IMR-90 (cell line): Measurements from ENCODE around the gene CD44. TPM values are rescaled to one million over a fixed set of nuclear protein-coding genes. Genes with fewer than 3 reads are reported as not detected.

ENCODE experiments used
- ATAC-seq: fragments of 200-7000 bp; cut with Tn5 transposase; 2 replicates; pipeline ENCODE4 v1.9.1; 2020; ENCODE audit warnings: low read depth, mild to moderate bottlenecking, moderate library complexity
- BruUV-seq: library from RNA; stranded (reverse); fragments of 400-500 nt; replicated peaks from 2 replicates; lab custom pipeline; 2021; lab: Mats Ljungman, UMichigan
- CTCF ChIA-PET: fragments of 300-600 bp; formaldehyde crosslinking; extraction: SDS; loops from one replicate; lab custom pipeline; 2021; ENCODE audit warnings: antibody characterized with exemption; lab: Yijun Ruan, JAX
- POLR2A ChIA-PET: fragments of 300-600 bp; sonication (Branson Sonifier 250); formaldehyde crosslinking; loops from one replicate; lab custom pipeline; 2022; ENCODE audit warnings: antibody characterized with exemption; ENCODE audit not compliant: unreplicated experiment; lab: Charles Lee
- DNase-seq: peaks from one replicate; pipeline ENCODE4 v3.0.0; 2013
- H2AFZ ChIP-seq: replicated peaks from 2 replicates; pipeline ENCODE3; 2013; ENCODE audit warnings: low read length, mild to moderate bottlenecking; ENCODE audit not compliant: poor library complexity
- H2AK5ac ChIP-seq: 2 replicates; pipeline ENCODE4 v1.6.1; 2013; ENCODE audit warnings: low read depth, low read length, inconsistent platforms
- H2AK9ac ChIP-seq: replicated peaks from 2 replicates; pipeline ENCODE3; 2013; ENCODE audit warnings: mild to moderate bottlenecking, low read depth, low read length, moderate library complexity; ENCODE audit not compliant: poor library complexity
- H2BK120ac ChIP-seq: 2 replicates; pipeline ENCODE4 v1.6.1; 2013; ENCODE audit warnings: low read depth, low read length, inconsistent platforms
- H2BK15ac ChIP-seq: 3 replicates; pipeline ENCODE4 v1.6.1; 2013; ENCODE audit warnings: low read depth, low read length, inconsistent platforms
- H2BK20ac ChIP-seq: 2 replicates; pipeline ENCODE4 v1.6.1; 2013; ENCODE audit warnings: low read depth, mild to moderate bottlenecking, inconsistent platforms, low read length, moderate library complexity
- H2BK5ac ChIP-seq: 2 replicates; pipeline ENCODE4 v1.6.1; 2013; ENCODE audit warnings: mild to moderate bottlenecking, low read depth, low read length, inconsistent platforms; ENCODE audit not compliant: poor library complexity, severe bottlenecking
- H3K14ac ChIP-seq: replicated peaks from 2 replicates; pipeline ENCODE4 v1.6.1; 2013; ENCODE audit warnings: low read depth, low read length, inconsistent platforms
- H3K18ac ChIP-seq: 2 replicates; pipeline ENCODE4 v1.6.1; 2013; ENCODE audit warnings: low read depth, low read length, control low read depth
- H3K23ac ChIP-seq: 2 replicates; pipeline ENCODE4 v1.6.1; 2013; ENCODE audit warnings: low read depth, low read length, inconsistent platforms
- H3K27ac ChIP-seq: 2 replicates; pipeline ENCODE4 v1.5.1; 2013; ENCODE audit warnings: mild to moderate bottlenecking, control low read depth, low read length; ENCODE audit not compliant: insufficient read depth
- H3K27me3 ChIP-seq: 2 replicates; pipeline ENCODE4 v1.6.1; 2013; ENCODE audit warnings: low read length; ENCODE audit not compliant: control insufficient read depth, insufficient read depth
- H3K36me3 ChIP-seq: 2 replicates; pipeline ENCODE4 v1.6.1; 2013; ENCODE audit warnings: low read length, mixed read lengths; ENCODE audit not compliant: control insufficient read depth, insufficient read depth
- H3K4ac ChIP-seq: 2 replicates; pipeline ENCODE4 v1.6.1; 2013; ENCODE audit warnings: low read depth, low read length, inconsistent platforms
- H3K4me1 ChIP-seq: 2 replicates; pipeline ENCODE4 v1.6.1; 2013; ENCODE audit warnings: low read length, mixed read lengths; ENCODE audit not compliant: control insufficient read depth, insufficient read depth
- H3K4me2 ChIP-seq: 2 replicates; pipeline ENCODE4 v1.6.1; 2013; ENCODE audit warnings: low read depth, mild to moderate bottlenecking, control low read depth, low read length, moderate library complexity
- H3K4me3 ChIP-seq: 2 replicates; pipeline ENCODE4 v1.5.1; 2013; ENCODE audit warnings: low read depth, mild to moderate bottlenecking, control low read depth, low read length, moderate library complexity; ENCODE audit not compliant: insufficient read depth
- H3K56ac ChIP-seq: 2 replicates; pipeline ENCODE4 v1.6.1; 2013; ENCODE audit warnings: low read length, inconsistent platforms; ENCODE audit not compliant: insufficient read depth; ENCODE audit errors: extremely low read depth
- H3K79me1 ChIP-seq, 2 experiments: 2 replicates each; pipeline ENCODE4 v1.6.1; 2013; ENCODE audit warnings: low read length in 2 of 2, inconsistent platforms in 1 of 2, low read depth in 1 of 2
- H3K9ac ChIP-seq: 2 replicates; pipeline ENCODE4 v1.6.1; 2013; ENCODE audit warnings: low read depth, low read length, control low read depth
- H3K9me1 ChIP-seq: 2 replicates; pipeline ENCODE4 v1.6.1; 2013; ENCODE audit warnings: low read length, inconsistent platforms; ENCODE audit not compliant: insufficient read depth
- H3K9me3 ChIP-seq: 2 replicates; pipeline ENCODE4 v1.6.1; 2013; ENCODE audit warnings: low read length; ENCODE audit not compliant: control insufficient read depth, insufficient read depth
- H4K20me1 ChIP-seq: 2 replicates; pipeline ENCODE4 v1.6.1; 2013; ENCODE audit warnings: low read length, inconsistent platforms; ENCODE audit not compliant: insufficient read depth
- H4K5ac ChIP-seq: 2 replicates; pipeline ENCODE4 v1.6.1; 2013; ENCODE audit warnings: mild to moderate bottlenecking, low read depth, low read length, control low read depth
- H4K8ac ChIP-seq, 2 experiments: 2 replicates each; pipeline ENCODE4 v1.6.1; 2013; ENCODE audit warnings: low read depth in 2 of 2, low read length in 2 of 2, control low read depth in 1 of 2, inconsistent platforms in 1 of 2
- H4K91ac ChIP-seq: 2 replicates; pipeline ENCODE4 v1.6.1; 2013; ENCODE audit warnings: low read depth, low read length, inconsistent platforms; ENCODE audit not compliant: insufficient read depth
- BHLHE40 ChIP-seq: fragments of 150-350 bp; IDR thresholded peaks from 2 replicates; pipeline ENCODE4 v1.6.1; 2016; ENCODE audit warnings: mild to moderate bottlenecking, low read depth, low read length
- CEBPB ChIP-seq: IDR thresholded peaks from 2 replicates; pipeline ENCODE4 v1.6.1; 2012; ENCODE audit warnings: low read depth, low read length, improper control_type of control experiment
- CHD1 ChIP-seq: IDR thresholded peaks from 2 replicates; pipeline ENCODE4 v1.6.1; 2012; ENCODE audit warnings: low read depth, low read length, improper control_type of control experiment
- CTCF ChIP-seq: conservative IDR thresholded peaks from 2 replicates; pipeline ENCODE4 v1.5.1; 2012; ENCODE audit warnings: mild to moderate bottlenecking, low read depth, low read length, improper control_type of control experiment
- FOS ChIP-seq: fragments of 150-350 bp; IDR thresholded peaks from 2 replicates; pipeline ENCODE4 v1.6.1; 2016; ENCODE audit warnings: low read depth, low read length
- MAFK ChIP-seq: IDR thresholded peaks from 2 replicates; pipeline ENCODE4 v1.6.1; 2012; ENCODE audit warnings: low read depth, low read length, improper control_type of control experiment
- MAZ ChIP-seq: IDR thresholded peaks from 2 replicates; pipeline ENCODE4 v1.6.1; 2012; ENCODE audit warnings: low read depth, mild to moderate bottlenecking, low read length, improper control_type of control experiment, moderate library complexity, borderline replicate concordance
- MXI1 ChIP-seq: IDR thresholded peaks from 2 replicates; pipeline ENCODE4 v1.6.1; 2012; ENCODE audit warnings: low read depth, mild to moderate bottlenecking, low read length, moderate library complexity, borderline replicate concordance
- NFE2L2 ChIP-seq: fragments of 150-350 bp; IDR thresholded peaks from 2 replicates; pipeline ENCODE4 v1.6.1; 2016; ENCODE audit warnings: low read depth, mild to moderate bottlenecking, low read length
- POLR2A ChIP-seq: IDR thresholded peaks from 2 replicates; pipeline ENCODE4 v1.6.1; 2012; ENCODE audit warnings: mild to moderate bottlenecking, low read depth, low read length
- RAD21 ChIP-seq: IDR thresholded peaks from 2 replicates; pipeline ENCODE4 v1.6.1; 2012; ENCODE audit warnings: low read length, improper control_type of control experiment
- RCOR1 ChIP-seq: IDR thresholded peaks from 2 replicates; pipeline ENCODE4 v1.6.1; 2012; ENCODE audit warnings: mild to moderate bottlenecking, low read length, improper control_type of control experiment; ENCODE audit not compliant: insufficient replicate concordance
- RFX5 ChIP-seq: IDR thresholded peaks from 2 replicates; pipeline ENCODE4 v1.8.0; 2012; ENCODE audit warnings: low read depth, mild to moderate bottlenecking, low read length, moderate library complexity
- WGBS, 2 experiments: methylation state at CpG; one replicate each; pipeline versions ENCODE4 v1.1.5 to v1.1.7; 2013; ENCODE audit warnings: missing lambda C conversion rate in 2 of 2; ENCODE audit not compliant: insufficient read length in 1 of 2; ENCODE audit errors: extremely low coverage in 2 of 2; 5-methylcytosine and 5-hydroxymethylcytosine counted together
- dilution Hi-C: fragments of 300-500 bp; cut with HindIII; formaldehyde crosslinking; loops from one replicate; pipeline ENCODE4 v1.14.3; 2018; ENCODE audit warnings: low sequenced_read_pairs; ENCODE audit not compliant: unreplicated experiment
- in situ Hi-C: fragments of 300-500 bp; cut with MboI; formaldehyde crosslinking; loops from 3 replicates; pipeline ENCODE4 v1.14.3; 2019; ENCODE audit warnings: low sequenced_read_pairs, inconsistent platforms, mixed read lengths
- intact Hi-C: fragments of 100-400 bp; cut with micrococcal nuclease; formaldehyde crosslinking; loops from 2 replicates; pipeline ENCODE4 v1.10.0; 2022
- polyA plus RNA-seq, 3 experiments: library from polyadenylated mRNA; depleted of rRNA; stranded (reverse); fragments of >200 nt; gene quantifications; 2 replicates each; pipeline ENCODE4 v1.2.3, GENCODE V29; 2012; ENCODE audit warnings: low replicate concordance in 1 of 3
- total RNA-seq: library from RNA; depleted of rRNA; stranded (reverse); fragments of >200 nt; gene quantifications from 2 replicates; pipeline ENCODE4 v1.2.3, GENCODE V29; 2012
- TF ChIP-seq, protein P1 (sequence below): fragments of 150-350 bp; IDR thresholded peaks from 2 replicates; pipeline ENCODE4 v1.6.1; 2017; ENCODE audit warnings: mild to moderate bottlenecking, antibody characterized with exemption, low read length, low read depth

CD44 gene
- total and polyA plus RNA-seq, 2 of the 4 experiments (the other 2 are of a cell fraction): 357 to 947 TPM

DNA sequence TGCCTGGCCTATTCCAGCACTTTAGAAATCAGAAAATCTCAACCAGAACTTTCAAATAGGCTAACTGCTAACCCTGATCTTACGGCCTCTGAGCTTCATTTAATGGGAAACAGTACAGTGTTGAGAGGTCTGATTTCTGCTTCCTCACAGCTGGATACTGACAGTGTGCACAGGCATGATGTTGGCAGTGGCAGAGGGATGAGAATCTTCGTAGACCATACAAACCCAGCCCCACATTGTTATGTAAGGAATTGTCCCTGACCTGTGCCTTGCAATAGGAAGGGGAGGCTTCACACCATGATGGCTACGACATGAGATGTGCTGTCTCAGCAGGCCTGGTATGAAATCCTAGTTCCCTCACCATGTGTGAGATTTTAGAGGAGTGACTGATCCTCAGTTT is 49.0 kb downstream of the CD44 start:
- ChIA-PET CTCF (no interaction called here), POLR2A (no interaction called here)
- H4K8ac ChIP-seq: peak overlapping the region in 1 of 2 experiments; percentile 76; a peak in 2 of 4 replicates
- H3K79me1 ChIP-seq: peaks cover 14 to 61% of the 10 kb centered on the region in 2 experiments
- no peak overlapping the region for H2BK15ac ChIP-seq
- no peak overlapping the region for H3K14ac ChIP-seq
- peaks cover 50% of the 10 kb centered on the region for H3K36me3 ChIP-seq
- H3K4me3 ChIP-seq: no peak overlapping the region
- H3K4ac ChIP-seq: peak overlapping the region; percentile 57
- no peak overlapping the region for H4K91ac ChIP-seq
- intact Hi-C loops (no loop called here), dilution Hi-C loops (no loop called here), in situ Hi-C loops (no loop called here)
- peak overlapping the region; percentile 60; the same call in 1 of the 2 replicates for H3K27ac ChIP-seq
- peak overlapping the region; percentile 26; the same call in 1 of the 2 replicates for H2BK120ac ChIP-seq
- H4K5ac ChIP-seq: 0 out of 2 replicates have a peak overlapping the region, but pooled peaks have one; percentile 4
- H2AK5ac ChIP-seq: peak overlapping the region; percentile 62; the same call in 1 of the 2 replicates
- no peak overlapping the region for H3K4me2 ChIP-seq
- no peaks in the 10 kb centered on the region for H3K9me3 ChIP-seq
- peak overlapping the region; percentile 2; the same call in 1 of the 2 replicates for H3K18ac ChIP-seq
- H3K56ac ChIP-seq: no peak overlapping the region
- no peaks in the 10 kb centered on the region for H3K27me3 ChIP-seq
- no TSS peak for BruUV-seq
- DNase-seq: no peak
- H4K20me1 ChIP-seq: peaks cover 51% of the 10 kb centered on the region
- no peak for TF ChIP-seq MAZ
- TF ChIP-seq RAD21: no peak
- TF ChIP-seq RFX5: no peak
- no peak for TF ChIP-seq FOS
- TF ChIP-seq NFE2L2: no peak
- TF ChIP-seq CEBPB: no peak
- TF ChIP-seq, protein P1, sequence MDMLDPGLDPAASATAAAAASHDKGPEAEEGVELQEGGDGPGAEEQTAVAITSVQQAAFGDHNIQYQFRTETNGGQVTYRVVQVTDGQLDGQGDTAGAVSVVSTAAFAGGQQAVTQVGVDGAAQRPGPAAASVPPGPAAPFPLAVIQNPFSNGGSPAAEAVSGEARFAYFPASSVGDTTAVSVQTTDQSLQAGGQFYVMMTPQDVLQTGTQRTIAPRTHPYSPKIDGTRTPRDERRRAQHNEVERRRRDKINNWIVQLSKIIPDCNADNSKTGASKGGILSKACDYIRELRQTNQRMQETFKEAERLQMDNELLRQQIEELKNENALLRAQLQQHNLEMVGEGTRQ: no peak
- TF ChIP-seq MXI1: no peak
- no peak for TF ChIP-seq POLR2A
- TF ChIP-seq CTCF: no peak
- TF ChIP-seq BHLHE40: no peak
- no peak for TF ChIP-seq MAFK
- TF ChIP-seq RCOR1: no peak
- TF ChIP-seq CHD1: no peak
- H2BK20ac ChIP-seq: no peak overlapping the region
- no peak for ATAC-seq
- no peak overlapping the region for H2AFZ ChIP-seq
- H3K9ac ChIP-seq: no peak overlapping the region
- peak overlapping the region; percentile 16 for H2BK5ac ChIP-seq
- no peak overlapping the region for H2AK9ac ChIP-seq
- WGBS, 2 experiments: no CpG with 5 or more reads among the region's 3 CpGs
- peak overlapping the region; percentile 15; the same call in 1 of the 2 replicates for H3K23ac ChIP-seq
- peaks cover 16% of the 10 kb centered on the region for H3K9me1 ChIP-seq
- peaks cover 28% of the 10 kb centered on the region for H3K4me1 ChIP-seq
